NCI-H510A (cell line): ENCODE data around the gene SRSF7.

Source experiments
- DNase-seq: peaks from one replicate; lab custom pipeline; 2025; lab: John Stamatoyannopoulos, UW

The SRSF7 gene

GRCh38 chr2:38700881-38701458 lies 50.2 kb downstream of the SRSF7 start:
- DNase-seq: no peak

GRCh38 chr2:38700113-38700785 lies 50.9 kb downstream of the SRSF7 start:
- DNase-seq: no peak

- DNase-seq: no peak
Measured at GRCh38 chr2:38698467-38699003, 52.6 kb downstream of the SRSF7 start.

- no peak for DNase-seq
Measured at GRCh38 chr2:38697116-38697840, 53.9 kb downstream of the SRSF7 start.
